K562 (cell line): ENCODE data around the gene SLC48A1. TPM values are rescaled to one million over a fixed set of nuclear protein-coding genes. Genes with fewer than 3 reads are reported as not detected.

Experiments used
- MAZ ChIP-seq, 2 experiments: fragments of 450-650 bp in 1 of 2; sonication (generic) in 1 of 2; formaldehyde crosslinking; IDR thresholded peaks in 1 of 2; conservative IDR thresholded peaks in 1 of 2; 2 replicates each; pipeline versions ENCODE4 v1.4.0 to v1.5.0; 2020; ENCODE audit warnings: mild to moderate bottlenecking in 1 of 2, missing genetic modification reagents in 1 of 2
- SUPT5H ChIP-seq: fragments of 450-650 bp; IDR thresholded peaks from 2 replicates; pipeline ENCODE4 v1.6.1; 2016
- ZNF232 ChIP-seq: sonication (generic); formaldehyde crosslinking; IDR thresholded peaks from 2 replicates; pipeline ENCODE4 v1.8.0; 2022; ENCODE audit warnings: mild to moderate bottlenecking, missing genetic modification reagents
- polyA plus RNA-seq, 8 experiments: library from polyadenylated mRNA; depleted of rRNA in 4 of 8; stranded (reverse) in 5 of 8; unstranded in 3 of 8; fragments of >200 nt; fragmentation: Nextera tagmentation in 2 of 8; fragmentation: Illumina TruSeq in 1 of 8; extraction: Ambion mirVana in 2 of 8; extraction: Trizol in 1 of 8; gene quantifications; 2 replicates each; pipeline versions ENCODE4 v1.2.1 to v1.2.3, GENCODE V29; 2011 to 2014; ENCODE audit warnings: inconsistent platforms in 1 of 8, missing spikeins in 1 of 8
- total RNA-seq, 7 experiments: library from RNA; depleted of rRNA in 6 of 7; stranded (reverse); fragments of >200 nt in 6 of 7; fragmentation: Illumina TruSeq in 2 of 7; extraction: Trizol in 2 of 7; gene quantifications; 2 replicates each; pipeline versions ENCODE4 v1.2.1 to v1.2.3, GENCODE V29; 2011 to 2021; ENCODE audit warnings: low replicate concordance in 1 of 7
- TF ChIP-seq, protein P1 (sequence below), 2 experiments: fragments of 450-650 bp; IDR thresholded peaks; 2 replicates each; pipeline ENCODE4 v1.6.1; 2016; ENCODE audit warnings: mild to moderate bottlenecking in 2 of 2, borderline replicate concordance in 1 of 2, low read depth in 1 of 2, moderate library complexity in 1 of 2
- TF ChIP-seq, protein P2 (sequence below): fragments of 250-450 bp; sonication (Bioruptor Pico); IDR thresholded peaks from 2 replicates; pipeline ENCODE4 v1.5.0; 2021; ENCODE audit warnings: mild to moderate bottlenecking, moderate library complexity
- TF ChIP-seq, protein P3 (sequence below): IDR thresholded peaks from 3 replicates; pipeline ENCODE4 v1.6.1; 2011; ENCODE audit warnings: borderline replicate concordance, mild to moderate bottlenecking, moderate library complexity; ENCODE audit not compliant: insufficient read length; ENCODE audit errors: extremely low read depth
- TF ChIP-seq, protein P4 (sequence below): fragments of 450-650 bp; formaldehyde crosslinking; IDR thresholded peaks from 2 replicates; pipeline ENCODE4 v1.4.0; 2020; ENCODE audit warnings: mild to moderate bottlenecking, moderate library complexity

The SLC48A1 gene
- total and polyA plus RNA-seq, 9 of the 15 experiments (the other 6 are each of a cell fraction or from before 2014, with no cell fraction given): 10.7 to 37.5 (median 18.7) TPM

DNA sequence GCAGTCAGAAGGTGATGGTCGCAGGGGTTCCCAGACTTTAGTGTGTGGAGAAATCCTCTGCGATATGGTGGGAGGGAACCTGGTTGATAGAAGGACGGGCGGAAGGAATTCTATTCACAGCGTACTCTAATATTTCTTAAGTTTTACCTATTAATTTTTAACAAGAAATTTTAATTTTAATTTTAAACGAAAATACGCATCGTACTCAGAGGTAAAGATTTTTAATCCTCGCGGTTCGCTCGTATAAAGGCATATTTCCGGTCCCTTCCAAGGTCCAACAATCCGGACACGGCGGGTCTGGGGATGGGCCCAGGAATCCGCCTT lies 338 bp upstream of the SLC48A1 start (continued):
- TF ChIP-seq MAZ (CRISPR knock-in tag; conservative IDR thresholded peaks at IDR 0.05 in 1 of 2, IDR thresholded peaks at IDR 0.05 in 1 of 2) (0 out of 4 replicates have a peak, but pooled peaks of 1 of the 2 experiments have one; percentile 2), ZNF232 (CRISPR knock-in tag) (no peak), SUPT5H (0 out of 2 replicates have a peak, but pooled peaks have one; percentile 32)
- TF ChIP-seq, protein P1, sequence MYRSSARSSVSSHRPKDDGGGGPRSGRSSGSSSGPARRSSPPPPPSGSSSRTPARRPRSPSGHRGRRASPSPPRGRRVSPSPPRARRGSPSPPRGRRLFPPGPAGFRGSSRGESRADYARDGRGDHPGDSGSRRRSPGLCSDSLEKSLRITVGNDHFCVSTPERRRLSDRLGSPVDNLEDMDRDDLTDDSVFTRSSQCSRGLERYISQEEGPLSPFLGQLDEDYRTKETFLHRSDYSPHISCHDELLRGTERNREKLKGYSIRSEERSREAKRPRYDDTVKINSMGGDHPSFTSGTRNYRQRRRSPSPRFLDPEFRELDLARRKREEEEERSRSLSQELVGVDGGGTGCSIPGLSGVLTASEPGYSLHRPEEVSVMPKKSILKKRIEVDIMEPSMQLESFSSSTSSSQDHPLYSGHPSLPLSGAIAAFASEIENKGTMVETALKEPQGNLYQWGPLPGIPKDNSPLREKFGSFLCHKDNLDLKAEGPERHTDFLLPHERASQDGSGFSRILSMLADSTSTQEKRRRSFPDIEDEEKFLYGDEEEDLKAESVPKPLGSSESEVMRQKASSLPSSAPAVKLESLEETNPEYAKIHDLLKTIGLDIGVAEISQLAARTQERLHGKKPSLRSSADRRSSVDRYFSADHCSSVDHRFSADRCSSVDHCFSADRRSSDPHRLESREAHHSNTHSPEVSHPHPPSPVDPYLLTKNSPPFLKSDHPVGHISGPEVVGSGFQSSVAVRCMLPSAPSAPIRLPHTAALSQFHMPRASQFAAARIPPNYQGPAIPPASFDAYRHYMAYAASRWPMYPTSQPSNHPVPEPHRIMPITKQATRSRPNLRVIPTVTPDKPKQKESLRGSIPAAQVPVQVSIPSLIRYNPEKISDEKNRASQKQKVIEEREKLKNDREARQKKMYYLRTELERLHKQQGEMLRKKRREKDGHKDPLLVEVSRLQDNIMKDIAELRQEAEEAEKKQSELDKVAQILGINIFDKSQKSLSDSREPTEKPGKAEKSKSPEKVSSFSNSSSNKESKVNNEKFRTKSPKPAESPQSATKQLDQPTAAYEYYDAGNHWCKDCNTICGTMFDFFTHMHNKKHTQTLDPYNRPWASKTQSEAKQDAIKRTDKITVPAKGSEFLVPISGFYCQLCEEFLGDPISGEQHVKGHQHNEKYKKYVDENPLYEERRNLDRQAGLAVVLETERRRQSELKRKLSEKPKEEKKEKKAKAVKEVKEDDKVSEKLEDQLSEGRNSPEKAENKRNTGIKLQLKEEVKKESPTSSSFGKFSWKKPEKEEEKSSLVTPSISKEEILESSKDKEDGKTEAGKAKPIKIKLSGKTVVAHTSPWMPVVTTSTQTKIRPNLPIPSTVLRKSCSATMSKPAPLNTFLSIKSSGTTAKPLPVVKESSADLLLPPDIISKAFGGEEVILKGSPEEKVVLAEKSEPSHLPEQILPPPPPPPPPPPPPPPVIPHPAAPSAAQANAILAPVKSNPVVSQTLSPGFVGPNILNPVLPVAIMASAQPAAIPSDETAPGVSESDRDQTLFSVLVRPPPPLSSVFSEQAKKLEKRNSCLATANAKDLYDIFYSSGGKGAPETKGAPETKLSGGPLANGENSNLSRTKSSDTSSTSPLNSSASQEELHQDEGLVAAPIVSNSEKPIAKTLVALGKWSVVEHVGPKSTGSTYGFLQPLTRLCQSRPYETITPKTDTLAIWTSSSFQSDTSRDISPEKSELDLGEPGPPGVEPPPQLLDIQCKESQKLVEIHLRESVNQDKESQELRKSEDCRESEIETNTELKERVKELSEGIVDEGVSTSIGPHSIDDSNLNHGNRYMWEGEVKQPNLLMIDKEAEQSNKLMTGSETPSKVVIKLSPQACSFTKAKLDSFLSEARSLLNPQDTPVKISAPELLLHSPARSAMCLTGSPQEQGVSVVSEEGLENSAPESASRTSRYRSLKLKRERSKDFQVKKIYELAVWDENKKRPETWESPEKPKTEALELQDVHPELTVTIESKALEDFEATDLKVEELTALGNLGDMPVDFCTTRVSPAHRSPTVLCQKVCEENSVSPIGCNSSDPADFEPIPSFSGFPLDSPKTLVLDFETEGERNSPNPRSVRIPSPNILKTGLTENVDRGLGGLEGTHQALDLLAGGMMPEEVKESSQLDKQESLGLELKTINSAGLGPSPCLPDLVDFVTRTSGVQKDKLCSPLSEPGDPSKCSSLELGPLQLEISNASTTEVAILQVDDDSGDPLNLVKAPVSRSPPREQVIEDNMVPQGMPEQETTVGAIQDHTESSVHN (IDR thresholded peaks at IDR 0.05; ENCODE audit: borderline replicate concordance in 1 of 2, low read depth in 1 of 2): no peak
- TF ChIP-seq, protein P2, sequence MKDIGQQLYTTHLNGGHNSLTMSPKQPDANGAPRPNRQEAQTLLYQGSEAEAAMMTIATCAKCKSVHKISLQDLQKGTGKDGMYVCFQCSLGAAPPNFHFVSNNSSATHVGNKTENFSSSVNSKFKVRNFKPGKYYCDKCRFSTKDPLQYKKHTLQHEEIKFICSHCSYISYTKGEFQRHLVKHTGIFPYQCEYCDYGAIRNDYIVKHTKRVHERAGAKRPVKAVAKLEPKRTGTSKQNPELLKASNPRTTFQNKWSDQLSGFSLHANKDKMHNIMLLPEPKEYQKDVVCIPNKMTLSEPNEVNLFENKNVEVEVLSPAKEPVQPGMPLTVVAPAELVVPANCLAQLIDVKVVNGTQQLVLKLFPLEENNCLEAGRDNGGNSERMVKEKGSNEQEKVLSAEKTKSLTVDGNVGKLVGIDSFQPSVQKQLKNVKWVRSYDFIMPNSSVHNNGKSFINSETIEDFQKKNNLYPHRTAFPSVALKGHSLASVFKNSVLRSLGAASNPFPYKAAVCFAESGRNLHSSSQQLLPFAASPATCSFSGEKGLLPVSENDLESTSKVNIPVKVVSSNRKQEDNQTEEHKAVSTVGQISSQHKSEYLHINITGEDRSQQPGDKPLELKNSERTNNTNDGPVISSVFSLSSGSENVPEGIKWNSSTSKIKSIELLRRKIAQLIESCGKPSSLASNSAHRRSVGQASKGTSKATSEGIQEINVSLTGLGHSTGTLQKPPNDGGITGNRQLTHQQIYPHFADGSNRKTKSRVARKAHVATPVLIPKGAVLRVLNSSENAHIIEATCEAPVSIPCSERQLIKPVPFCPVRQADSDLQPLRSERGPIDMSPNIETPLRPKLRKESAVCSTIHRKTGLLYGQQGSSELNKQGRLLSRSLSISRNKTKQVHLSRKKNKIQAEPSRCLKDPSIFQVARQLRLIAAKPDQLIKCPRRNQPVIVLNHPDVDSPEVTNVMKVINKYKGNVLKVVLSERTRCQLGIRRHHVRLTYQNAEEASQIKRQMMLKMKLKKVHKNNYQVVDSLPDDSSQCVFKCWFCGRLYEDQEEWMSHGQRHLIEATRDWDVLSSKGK (CRISPR knock-in tag): no peak
- TF ChIP-seq, protein P3, sequence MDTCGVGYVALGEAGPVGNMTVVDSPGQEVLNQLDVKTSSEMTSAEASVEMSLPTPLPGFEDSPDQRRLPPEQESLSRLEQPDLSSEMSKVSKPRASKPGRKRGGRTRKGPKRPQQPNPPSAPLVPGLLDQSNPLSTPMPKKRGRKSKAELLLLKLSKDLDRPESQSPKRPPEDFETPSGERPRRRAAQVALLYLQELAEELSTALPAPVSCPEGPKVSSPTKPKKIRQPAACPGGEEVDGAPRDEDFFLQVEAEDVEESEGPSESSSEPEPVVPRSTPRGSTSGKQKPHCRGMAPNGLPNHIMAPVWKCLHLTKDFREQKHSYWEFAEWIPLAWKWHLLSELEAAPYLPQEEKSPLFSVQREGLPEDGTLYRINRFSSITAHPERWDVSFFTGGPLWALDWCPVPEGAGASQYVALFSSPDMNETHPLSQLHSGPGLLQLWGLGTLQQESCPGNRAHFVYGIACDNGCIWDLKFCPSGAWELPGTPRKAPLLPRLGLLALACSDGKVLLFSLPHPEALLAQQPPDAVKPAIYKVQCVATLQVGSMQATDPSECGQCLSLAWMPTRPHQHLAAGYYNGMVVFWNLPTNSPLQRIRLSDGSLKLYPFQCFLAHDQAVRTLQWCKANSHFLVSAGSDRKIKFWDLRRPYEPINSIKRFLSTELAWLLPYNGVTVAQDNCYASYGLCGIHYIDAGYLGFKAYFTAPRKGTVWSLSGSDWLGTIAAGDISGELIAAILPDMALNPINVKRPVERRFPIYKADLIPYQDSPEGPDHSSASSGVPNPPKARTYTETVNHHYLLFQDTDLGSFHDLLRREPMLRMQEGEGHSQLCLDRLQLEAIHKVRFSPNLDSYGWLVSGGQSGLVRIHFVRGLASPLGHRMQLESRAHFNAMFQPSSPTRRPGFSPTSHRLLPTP: no peak
- TF ChIP-seq, protein P4, sequence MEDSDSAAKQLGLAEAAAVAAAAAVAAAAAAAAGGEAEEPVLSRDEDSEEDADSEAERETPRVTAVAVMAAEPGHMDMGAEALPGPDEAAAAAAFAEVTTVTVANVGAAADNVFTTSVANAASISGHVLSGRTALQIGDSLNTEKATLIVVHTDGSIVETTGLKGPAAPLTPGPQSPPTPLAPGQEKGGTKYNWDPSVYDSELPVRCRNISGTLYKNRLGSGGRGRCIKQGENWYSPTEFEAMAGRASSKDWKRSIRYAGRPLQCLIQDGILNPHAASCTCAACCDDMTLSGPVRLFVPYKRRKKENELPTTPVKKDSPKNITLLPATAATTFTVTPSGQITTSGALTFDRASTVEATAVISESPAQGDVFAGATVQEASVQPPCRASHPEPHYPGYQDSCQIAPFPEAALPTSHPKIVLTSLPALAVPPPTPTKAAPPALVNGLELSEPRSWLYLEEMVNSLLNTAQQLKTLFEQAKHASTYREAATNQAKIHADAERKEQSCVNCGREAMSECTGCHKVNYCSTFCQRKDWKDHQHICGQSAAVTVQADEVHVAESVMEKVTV (CRISPR knock-in tag): no peak
